ENCODE data around the gene ZFAND6. TPM values are rescaled to one million over a fixed set of nuclear protein-coding genes. Genes with fewer than 3 reads are reported as not detected.

The ZFAND6 gene
- total RNA-seq, 1 donor from 2014 or later, result 73.1 TPM

DNA sequence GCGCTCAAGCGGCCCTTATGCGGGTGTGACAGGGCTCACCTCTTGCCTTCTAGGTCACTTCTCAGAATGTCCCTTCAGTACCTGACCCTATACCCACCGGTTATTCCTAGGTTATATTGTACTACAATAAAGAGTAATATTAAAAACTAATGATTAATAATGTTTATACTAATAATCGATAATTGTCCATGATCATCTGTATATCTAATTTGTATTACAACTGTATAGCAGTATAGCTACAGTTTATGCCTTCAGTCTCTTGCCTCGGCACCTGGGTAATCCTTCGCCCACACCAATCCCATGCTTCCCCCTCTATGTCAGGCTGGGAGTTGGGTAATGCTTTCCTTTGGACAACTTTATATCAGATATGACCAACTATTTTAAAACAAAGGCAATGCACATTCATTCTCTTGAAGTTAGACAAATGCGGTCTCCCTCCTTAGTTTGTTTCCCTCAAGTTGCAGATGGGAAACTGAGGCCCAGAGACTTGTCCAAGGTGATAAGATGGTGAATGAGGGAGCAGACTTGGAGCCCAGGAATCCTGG, 96.8 kb downstream of the ZFAND6 start:
- Mint-ChIP-seq H3K4me1 (ENCODE audit: low read depth) (peaks cover 6% of the 10 kb centered on the region), H3K27me3 (peaks cover 6% of the 10 kb centered on the region), H3K27ac (no peak overlapping the region), H3K36me3 (ENCODE audit: insufficient read depth) (no peaks in the 10 kb centered on the region), H3K9me3 (ENCODE audit: low read depth) (no peaks in the 10 kb centered on the region), H3K4me3 (ENCODE audit: low read depth) (no peak overlapping the region)
- no peak for DNase-seq (ENCODE audit: low spot score, unreplicated experiment)
- TF ChIP-seq, protein P1, sequence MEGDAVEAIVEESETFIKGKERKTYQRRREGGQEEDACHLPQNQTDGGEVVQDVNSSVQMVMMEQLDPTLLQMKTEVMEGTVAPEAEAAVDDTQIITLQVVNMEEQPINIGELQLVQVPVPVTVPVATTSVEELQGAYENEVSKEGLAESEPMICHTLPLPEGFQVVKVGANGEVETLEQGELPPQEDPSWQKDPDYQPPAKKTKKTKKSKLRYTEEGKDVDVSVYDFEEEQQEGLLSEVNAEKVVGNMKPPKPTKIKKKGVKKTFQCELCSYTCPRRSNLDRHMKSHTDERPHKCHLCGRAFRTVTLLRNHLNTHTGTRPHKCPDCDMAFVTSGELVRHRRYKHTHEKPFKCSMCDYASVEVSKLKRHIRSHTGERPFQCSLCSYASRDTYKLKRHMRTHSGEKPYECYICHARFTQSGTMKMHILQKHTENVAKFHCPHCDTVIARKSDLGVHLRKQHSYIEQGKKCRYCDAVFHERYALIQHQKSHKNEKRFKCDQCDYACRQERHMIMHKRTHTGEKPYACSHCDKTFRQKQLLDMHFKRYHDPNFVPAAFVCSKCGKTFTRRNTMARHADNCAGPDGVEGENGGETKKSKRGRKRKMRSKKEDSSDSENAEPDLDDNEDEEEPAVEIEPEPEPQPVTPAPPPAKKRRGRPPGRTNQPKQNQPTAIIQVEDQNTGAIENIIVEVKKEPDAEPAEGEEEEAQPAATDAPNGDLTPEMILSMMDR (IDR thresholded peaks at IDR 0.05; ENCODE audit: unreplicated experiment), result no peak

DNA sequence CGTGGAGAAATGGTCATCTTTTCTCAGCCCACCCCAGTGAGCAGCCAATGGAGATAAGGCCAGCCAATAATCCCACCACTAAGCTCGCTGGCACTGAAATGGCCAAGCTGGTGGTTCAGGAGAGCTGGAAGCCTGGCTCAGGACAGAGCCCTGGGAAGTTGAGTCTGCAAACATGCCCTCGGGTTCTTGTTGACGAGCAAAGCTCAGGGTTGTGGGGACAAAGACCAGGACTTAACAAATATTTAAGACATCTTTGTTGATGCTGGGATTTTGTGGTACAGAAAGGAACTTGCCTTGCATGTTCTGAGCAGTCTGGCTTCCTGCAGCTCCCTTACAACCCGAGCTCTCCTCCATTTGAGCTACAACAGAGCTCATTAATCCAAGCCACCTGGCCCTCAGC, 97.7 kb downstream of the ZFAND6 start:
- no peak for DNase-seq (ENCODE audit: low spot score, unreplicated experiment)
- H3K4me1 Mint-ChIP-seq (ENCODE audit: low read depth), result peaks cover 10% of the 10 kb centered on the region
- TF ChIP-seq, protein P1 (IDR thresholded peaks at IDR 0.05; ENCODE audit: unreplicated experiment), result no peak
- peaks cover 1% of the 10 kb centered on the region for H3K36me3 Mint-ChIP-seq (ENCODE audit: insufficient read depth)
- no peak overlapping the region for H3K4me3 Mint-ChIP-seq (ENCODE audit: low read depth)
- H3K27me3 Mint-ChIP-seq, result no peaks in the 10 kb centered on the region
- no peak overlapping the region for H3K27ac Mint-ChIP-seq
- no peaks in the 10 kb centered on the region for H3K9me3 Mint-ChIP-seq (ENCODE audit: low read depth)

DNA sequence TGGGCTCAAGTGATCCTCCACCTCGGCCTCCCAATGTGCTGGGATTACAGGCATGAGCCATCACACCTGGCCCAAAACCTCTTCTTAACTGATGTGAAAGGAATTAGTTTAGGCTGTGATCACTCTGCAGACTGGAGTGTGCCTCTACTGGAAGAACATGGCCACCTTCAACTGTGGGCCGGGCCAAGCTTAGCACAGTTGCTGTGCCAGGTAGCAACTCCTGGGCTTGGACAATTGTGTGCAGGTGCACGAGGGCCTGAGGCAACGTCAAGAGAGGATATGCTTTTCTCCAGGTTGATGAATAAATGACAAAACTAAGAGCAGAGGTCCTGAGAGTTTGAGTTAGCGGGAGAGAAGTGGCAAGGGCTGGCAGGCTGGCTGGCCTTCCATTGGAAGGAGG, 99.8 kb downstream of the ZFAND6 start:
- H3K4me1 Mint-ChIP-seq (ENCODE audit: low read depth), result peaks cover 6% of the 10 kb centered on the region
- TF ChIP-seq, protein P1 (IDR thresholded peaks at IDR 0.05; ENCODE audit: unreplicated experiment), result no peak
- peaks cover 6% of the 10 kb centered on the region for H3K36me3 Mint-ChIP-seq (ENCODE audit: insufficient read depth)
- H3K27me3 Mint-ChIP-seq, result no peaks in the 10 kb centered on the region
- no peak for DNase-seq (ENCODE audit: low spot score, unreplicated experiment)
- no peaks in the 10 kb centered on the region for H3K9me3 Mint-ChIP-seq (ENCODE audit: low read depth)
- no peak overlapping the region for H3K27ac Mint-ChIP-seq
- no peak overlapping the region for H3K4me3 Mint-ChIP-seq (ENCODE audit: low read depth)

DNA sequence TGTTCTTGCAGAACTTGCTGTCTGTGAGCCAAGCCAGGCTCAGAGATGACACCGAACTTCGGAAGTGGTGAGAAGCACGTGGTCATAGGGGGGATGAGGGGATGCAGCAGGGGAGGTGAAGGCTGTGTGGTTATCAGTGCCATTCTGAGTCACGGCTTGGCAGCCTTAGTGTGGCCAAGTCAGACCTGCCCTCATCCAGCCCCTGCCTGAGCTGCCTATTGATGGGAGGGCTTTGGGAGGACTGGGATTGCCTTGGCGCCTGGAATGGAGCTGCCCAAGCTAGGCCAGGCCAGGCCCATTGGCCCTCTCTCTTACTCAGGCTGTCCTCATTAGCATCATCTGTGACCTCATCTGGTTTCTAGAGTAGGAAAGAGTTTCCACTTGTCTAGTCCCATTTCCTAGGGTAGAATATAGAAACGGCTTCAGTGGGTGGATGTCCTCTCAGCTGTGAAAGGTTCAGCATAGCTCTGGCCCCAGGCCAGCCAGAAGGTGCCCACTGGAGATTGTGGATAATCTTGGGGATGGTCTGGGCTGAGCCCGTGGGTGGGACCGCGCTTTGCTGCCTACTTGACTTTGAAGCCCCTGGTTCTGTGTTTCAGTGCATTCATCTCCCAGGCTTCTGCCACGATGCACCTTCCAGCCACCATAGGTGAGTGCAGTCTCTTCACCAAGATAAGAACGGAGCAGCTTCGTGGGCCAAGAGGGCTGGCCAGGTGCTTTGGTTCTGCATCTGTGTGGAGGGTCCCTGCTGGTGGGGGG, 100.5 kb downstream of the ZFAND6 start:
- Mint-ChIP-seq H3K27me3 (no peaks in the 10 kb centered on the region), H3K9me3 (ENCODE audit: low read depth) (no peaks in the 10 kb centered on the region), H3K36me3 (ENCODE audit: insufficient read depth) (peaks cover 7% of the 10 kb centered on the region), H3K4me1 (ENCODE audit: low read depth) (peaks cover 6% of the 10 kb centered on the region), H3K27ac (no peak overlapping the region), H3K4me3 (ENCODE audit: low read depth) (no peak overlapping the region)
- TF ChIP-seq, protein P1 (IDR thresholded peaks at IDR 0.05; ENCODE audit: unreplicated experiment), result no peak
- no peak for DNase-seq (ENCODE audit: low spot score, unreplicated experiment)

DNA sequence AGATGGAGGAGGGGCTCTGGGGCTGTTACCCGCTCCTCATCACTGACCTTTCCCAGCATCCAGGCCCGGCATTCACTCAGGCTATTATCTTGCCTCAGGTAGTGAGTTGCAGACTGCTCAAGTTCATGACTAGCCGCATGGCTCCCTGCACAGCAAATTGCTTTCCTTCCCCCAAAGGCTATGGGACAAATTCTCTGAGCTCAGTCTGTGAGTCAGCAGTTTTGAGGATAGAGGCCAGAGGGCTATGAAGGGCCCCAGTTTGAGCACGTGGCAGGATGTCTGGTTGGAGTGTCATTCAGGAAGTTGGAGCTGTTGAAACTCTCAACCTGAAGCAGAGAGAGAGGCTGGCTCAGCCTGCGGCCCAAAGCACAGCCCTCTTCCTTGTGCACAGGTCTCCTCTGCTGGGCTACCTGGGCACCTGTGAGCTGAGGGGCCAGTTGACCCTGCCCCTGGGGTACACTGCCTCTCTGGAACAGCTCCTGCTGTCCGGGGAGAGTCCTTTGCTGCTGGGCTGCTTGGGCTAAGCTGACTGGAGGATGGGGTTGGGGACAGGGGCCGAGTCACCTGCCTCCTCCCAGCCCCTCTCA, 101.2 kb downstream of the ZFAND6 start:
- TF ChIP-seq, protein P1 (IDR thresholded peaks at IDR 0.05; ENCODE audit: unreplicated experiment), result no peak
- Mint-ChIP-seq H3K4me1 (ENCODE audit: low read depth) (peaks cover 4% of the 10 kb centered on the region), H3K27me3 (no peaks in the 10 kb centered on the region), H3K9me3 (ENCODE audit: low read depth) (no peaks in the 10 kb centered on the region), H3K27ac (no peak overlapping the region), H3K36me3 (ENCODE audit: insufficient read depth) (peaks cover 7% of the 10 kb centered on the region), H3K4me3 (ENCODE audit: low read depth) (no peak overlapping the region)
- no peak for DNase-seq (ENCODE audit: low spot score, unreplicated experiment)
